CD14-positive monocyte (primary cell): ENCODE results near the gene SLC25A36. TPM values are rescaled to one million over a fixed set of nuclear protein-coding genes. Genes with fewer than 3 reads are reported as not detected.
"Not testable (repeated sequence)": the region's sequence is repeated elsewhere in the genome, so short reads cannot be mapped to it uniquely, and the experiment has no call there.

Source experiments
- DNase-seq, 3 donors: peaks; one replicate each; pipeline ENCODE4 v3.0.0-alpha.2; 2011 to 2022
- H2AFZ ChIP-seq: 2 replicates; pipeline ENCODE4 v1.6.0; 2012; ENCODE audit warnings: mild to moderate bottlenecking, low read depth, low read length, inconsistent platforms; ENCODE audit not compliant: insufficient read depth, poor library complexity, severe bottlenecking
- H3K27ac ChIP-seq, 2 donors: 1 replicate in 1 of 2; 2 replicates in 1 of 2; pipeline ENCODE4 v1.5.1; 2012 to 2013; ENCODE audit warnings: low read length in 2 of 2, control low read depth in 1 of 2, inconsistent platforms in 1 of 2, low read depth in 1 of 2, mild to moderate bottlenecking in 1 of 2
- H3K27me3 ChIP-seq, 2 donors: one replicate each; pipeline versions ENCODE4 v1.6.0 to v1.6.1; 2011 to 2013; ENCODE audit warnings: low read length in 2 of 2; ENCODE audit not compliant: control insufficient read depth in 2 of 2, insufficient read depth in 2 of 2
- H3K36me3 ChIP-seq, 2 donors: replicated peaks in 1 of 2; 1 replicate in 1 of 2; 2 replicates in 1 of 2; pipeline versions ENCODE4 v1.5.1 to v1.6.1; 2012 to 2013; ENCODE audit warnings: low read length in 2 of 2, control low read depth in 1 of 2, inconsistent platforms in 1 of 2, mild to moderate bottlenecking in 1 of 2; ENCODE audit not compliant: insufficient read depth in 2 of 2, control insufficient read depth in 1 of 2
- H3K4me1 ChIP-seq, 2 donors: 1 replicate in 1 of 2; 2 replicates in 1 of 2; pipeline versions ENCODE4 v1.5.1 to v1.6.1; 2012 to 2013; ENCODE audit warnings: low read length in 2 of 2, control low read depth in 1 of 2, inconsistent platforms in 1 of 2, mild to moderate bottlenecking in 1 of 2, moderate library complexity in 1 of 2; ENCODE audit not compliant: insufficient read depth in 2 of 2, control insufficient read depth in 1 of 2
- H3K4me2 ChIP-seq: replicated peaks from 2 replicates; pipeline ENCODE3; 2012; ENCODE audit warnings: low read length, moderate library complexity, mild to moderate bottlenecking; ENCODE audit not compliant: poor library complexity, severe bottlenecking; ENCODE audit errors: extremely low read depth
- H3K4me3 ChIP-seq, 3 experiments: fragments of 200-600 bp in 1 of 3; sonication (generic) in 1 of 3; replicated peaks in 1 of 3; 1 replicate in 2 of 3; 2 replicates in 1 of 3; pipeline ENCODE4 v1.5.1; 2011 to 2013; ENCODE audit warnings: low read length in 3 of 3, mild to moderate bottlenecking in 3 of 3, control low read depth in 2 of 3, low read depth in 2 of 3, inconsistent platforms in 1 of 3, moderate library complexity in 1 of 3
- H3K79me2 ChIP-seq: 2 replicates; pipeline ENCODE4 v1.6.0; 2012; ENCODE audit warnings: mild to moderate bottlenecking, control low read depth, inconsistent platforms, low read length, moderate library complexity; ENCODE audit not compliant: insufficient read depth
- H3K9ac ChIP-seq: 2 replicates; pipeline ENCODE4 v1.6.0; 2017; ENCODE audit warnings: low read length, mild to moderate bottlenecking; ENCODE audit not compliant: insufficient read depth, poor library complexity, severe bottlenecking
- H3K9me3 ChIP-seq, 2 donors: replicated peaks in 1 of 2; 1 replicate in 1 of 2; 2 replicates in 1 of 2; pipeline versions ENCODE4 v1.5.1 to v1.6.1; 2012 to 2013; ENCODE audit warnings: low read length in 2 of 2, control low read depth in 1 of 2; ENCODE audit not compliant: control insufficient read depth in 1 of 2, insufficient read depth in 1 of 2
- H4K20me1 ChIP-seq: 2 replicates; pipeline ENCODE4 v1.6.0; 2012; ENCODE audit warnings: mild to moderate bottlenecking, low read length, control low read depth, moderate library complexity; ENCODE audit not compliant: insufficient read depth
- H3K27ac Mint-ChIP-seq, 7 donors: one replicate each; pipeline ENCODE4 v1.8.0; 2020; ENCODE audit warnings: mild to moderate bottlenecking in 7 of 7, mixed read lengths in 7 of 7, moderate library complexity in 6 of 7, inconsistent platforms in 2 of 7
- H3K27me3 Mint-ChIP-seq, 3 donors: one replicate each; pipeline ENCODE4 v1.8.0; 2021 to 2022; ENCODE audit warnings: low read depth in 3 of 3, mild to moderate bottlenecking in 3 of 3, mixed read lengths in 3 of 3, moderate library complexity in 3 of 3, inconsistent platforms in 1 of 3
- H3K36me3 Mint-ChIP-seq, 2 donors: one replicate each; pipeline ENCODE4 v1.8.0; 2020; ENCODE audit warnings: mixed read lengths in 2 of 2, inconsistent platforms in 1 of 2, mild to moderate bottlenecking in 1 of 2
- H3K4me1 Mint-ChIP-seq: one replicate; pipeline ENCODE4 v1.8.0; 2020; ENCODE audit warnings: mild to moderate bottlenecking, mixed read lengths
- H3K4me3 Mint-ChIP-seq, 2 donors: one replicate each; pipeline ENCODE4 v1.8.0; 2020; ENCODE audit warnings: mild to moderate bottlenecking in 2 of 2, mixed read lengths in 2 of 2, moderate library complexity in 1 of 2
- H3K9me3 Mint-ChIP-seq, 7 donors: one replicate each; pipeline ENCODE4 v1.8.0; 2020 to 2022; ENCODE audit warnings: mixed read lengths in 7 of 7, mild to moderate bottlenecking in 6 of 7, moderate library complexity in 6 of 7, inconsistent platforms in 2 of 7
- WGBS: methylation state at CpG from one replicate; pipeline ENCODE4 v1.1.5; 2013; ENCODE audit warnings: missing lambda C conversion rate; ENCODE audit not compliant: insufficient coverage; 5-methylcytosine and 5-hydroxymethylcytosine counted together
- intact Hi-C, 2 donors: fragments of 100-400 bp; cut with micrococcal nuclease; formaldehyde crosslinking; loops; one replicate each; pipeline versions ENCODE4 v1.15.0 to v1.15.1; 2023
- polyA plus RNA-seq, 3 donors: library from polyadenylated mRNA; depleted of rRNA in 1 of 3; unstranded in 2 of 3; stranded (reverse) in 1 of 3; fragments of 300-500 nt in 2 of 3; fragments of >200 nt in 1 of 3; fragmentation: Illumina TruSeq in 2 of 3; gene quantifications; 1 replicate in 2 of 3; 2 replicates in 1 of 3; pipeline ENCODE4 v1.2.3, GENCODE V29; 2012 to 2021
- TF ChIP-seq, protein P1 (sequence below): fragments of 200-600 bp; IDR thresholded peaks from one replicate; pipeline ENCODE4 v1.8.0; 2022; ENCODE audit warnings: antibody characterized with exemption, mild to moderate bottlenecking

Gene SLC25A36
- polyA plus RNA-seq, 3 donors = 20.4 to 30.3 (median 20.6) TPM

DNA sequence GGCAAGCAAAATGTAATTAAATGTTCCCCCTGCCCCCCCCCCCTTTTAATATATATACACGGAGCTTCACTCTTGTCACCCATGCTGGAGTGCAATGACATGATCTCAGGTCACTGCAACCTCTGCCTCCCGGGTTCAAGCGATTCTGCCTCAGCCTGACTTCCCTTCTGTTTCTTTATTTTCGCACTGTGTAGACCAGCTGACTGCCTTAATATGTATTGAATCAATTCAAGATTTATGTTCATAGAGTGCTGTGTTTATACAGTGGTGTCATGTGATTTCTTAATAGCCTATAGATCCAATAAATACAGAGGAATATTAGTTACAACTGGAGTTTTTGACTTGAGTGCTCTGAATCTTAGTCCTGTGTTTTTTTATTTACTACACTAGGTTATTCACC, 39.0 kb downstream of the SLC25A36 start:
- DNase-seq = no peak
- Mint-ChIP-seq H3K27ac (no peak overlapping the region), H3K36me3 (peaks cover 31 to 37% of the 10 kb centered on the region in 2 donors), H3K4me3 (no peak overlapping the region), H3K4me1 (no peaks in the 10 kb centered on the region), H3K9me3 (peaks cover 0 to 7% (median 2%) of the 10 kb centered on the region in 7 donors), H3K27me3 (peaks cover 0 to 1% (median 0%) of the 10 kb centered on the region in 3 donors)
- Histone ChIP-seq H4K20me1 (no peaks in the 10 kb centered on the region), H3K27me3 (no peaks in the 10 kb centered on the region), H3K36me3 (peaks cover 15 to 27% of the 10 kb centered on the region in 2 donors), H3K9ac (no peak overlapping the region), H3K79me2 (no peaks in the 10 kb centered on the region), H3K27ac (no peak overlapping the region), H3K4me1 (no peaks in the 10 kb centered on the region), H2AFZ (no peak overlapping the region), H3K4me2 (no peak overlapping the region), H3K9me3 (no peaks in the 10 kb centered on the region), H3K4me3 (no peak overlapping the region)
- TF ChIP-seq, protein P1, sequence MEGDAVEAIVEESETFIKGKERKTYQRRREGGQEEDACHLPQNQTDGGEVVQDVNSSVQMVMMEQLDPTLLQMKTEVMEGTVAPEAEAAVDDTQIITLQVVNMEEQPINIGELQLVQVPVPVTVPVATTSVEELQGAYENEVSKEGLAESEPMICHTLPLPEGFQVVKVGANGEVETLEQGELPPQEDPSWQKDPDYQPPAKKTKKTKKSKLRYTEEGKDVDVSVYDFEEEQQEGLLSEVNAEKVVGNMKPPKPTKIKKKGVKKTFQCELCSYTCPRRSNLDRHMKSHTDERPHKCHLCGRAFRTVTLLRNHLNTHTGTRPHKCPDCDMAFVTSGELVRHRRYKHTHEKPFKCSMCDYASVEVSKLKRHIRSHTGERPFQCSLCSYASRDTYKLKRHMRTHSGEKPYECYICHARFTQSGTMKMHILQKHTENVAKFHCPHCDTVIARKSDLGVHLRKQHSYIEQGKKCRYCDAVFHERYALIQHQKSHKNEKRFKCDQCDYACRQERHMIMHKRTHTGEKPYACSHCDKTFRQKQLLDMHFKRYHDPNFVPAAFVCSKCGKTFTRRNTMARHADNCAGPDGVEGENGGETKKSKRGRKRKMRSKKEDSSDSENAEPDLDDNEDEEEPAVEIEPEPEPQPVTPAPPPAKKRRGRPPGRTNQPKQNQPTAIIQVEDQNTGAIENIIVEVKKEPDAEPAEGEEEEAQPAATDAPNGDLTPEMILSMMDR = no peak
- intact Hi-C loops = no loop called here
- WGBS = 86% methylated on average over 2 of the region's 4 CpGs

DNA sequence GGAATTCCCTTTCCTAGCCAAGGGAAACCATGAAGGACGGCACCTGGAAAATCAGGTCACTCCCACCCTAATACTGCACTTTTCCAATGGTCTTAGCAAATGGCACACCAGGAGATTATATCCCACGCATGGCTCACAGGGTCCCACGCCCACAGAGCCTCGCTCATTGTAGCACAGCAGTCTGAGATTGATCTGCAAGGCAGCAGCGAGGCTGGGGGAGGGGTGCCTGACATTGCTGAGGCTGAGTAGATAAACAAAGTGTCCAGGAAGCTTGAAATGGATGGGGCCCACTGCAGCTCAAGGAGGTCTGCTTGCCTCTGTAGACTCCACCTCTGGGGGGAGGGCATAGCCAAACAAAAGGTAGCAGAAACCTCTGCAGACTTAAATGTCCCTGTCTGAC, 46.2 kb downstream of the SLC25A36 start:
- H3K4me2 ChIP-seq, H2AFZ ChIP-seq, H3K9ac ChIP-seq, H3K79me2 ChIP-seq, H3K27ac ChIP-seq, H3K27me3 Mint-ChIP-seq, DNase-seq, intact Hi-C loops, H3K4me1 Mint-ChIP-seq, H3K4me3 ChIP-seq, H3K36me3 ChIP-seq, H3K27ac Mint-ChIP-seq, H3K4me3 Mint-ChIP-seq, H4K20me1 ChIP-seq, H3K4me1 ChIP-seq, H3K27me3 ChIP-seq, H3K36me3 Mint-ChIP-seq: not testable (repeated sequence)
- peaks cover 22 to 42% (median 26%) of the 10 kb centered on the region in 7 donors for H3K9me3 Mint-ChIP-seq
- 95% methylated on average over 5 of the region's 5 CpGs for WGBS
- H3K9me3 ChIP-seq = peaks cover 0 to 13% of the 10 kb centered on the region in 2 donors
